SK-N-SH treated with all-trans-retinoic acid at 6 μM for 48 hours (cell line): Measurements from ENCODE around the gene ARHGAP45.

Experiments used
- ATAC-seq: fragments of 200-7000 bp; cut with Tn5 transposase; 3 replicates; pipeline ENCODE4 v1.9.1; 2020; ENCODE audit warnings: mild to moderate bottlenecking, moderate library complexity
- ARNTL ChIP-seq: fragments of 450-650 bp; formaldehyde crosslinking; IDR thresholded peaks from 2 replicates; pipeline ENCODE4 v1.5.0; 2020; ENCODE audit warnings: low read depth, mild to moderate bottlenecking, moderate library complexity, borderline replicate concordance
- BACH2 ChIP-seq: fragments of 250-450 bp; sonication (Bioruptor Pico); IDR thresholded peaks from 2 replicates; pipeline ENCODE4 v1.9.0; 2021; ENCODE audit warnings: mild to moderate bottlenecking, borderline replicate concordance
- CREB5 ChIP-seq: fragments of 250-450 bp; sonication (Bioruptor Pico); IDR thresholded peaks from 2 replicates; pipeline ENCODE4 v1.5.1; 2020; ENCODE audit warnings: low read depth, mild to moderate bottlenecking, moderate library complexity
- ESRRG ChIP-seq: fragments of 250-450 bp; sonication (Bioruptor Pico); IDR thresholded peaks from 2 replicates; pipeline ENCODE4 v1.6.1; 2021; ENCODE audit warnings: mild to moderate bottlenecking
- OSR1 ChIP-seq: fragments of 250-450 bp; sonication (Bioruptor Pico); IDR thresholded peaks from 2 replicates; pipeline ENCODE4 v1.8.0; 2022; ENCODE audit warnings: moderate library complexity, mild to moderate bottlenecking, inconsistent platforms
- PATZ1 ChIP-seq: fragments of 250-450 bp; sonication (Bioruptor Pico); IDR thresholded peaks from 2 replicates; pipeline ENCODE4 v1.8.0; 2020; ENCODE audit warnings: mild to moderate bottlenecking, moderate library complexity, borderline replicate concordance
- POU6F1 ChIP-seq: fragments of 250-450 bp; sonication (Bioruptor Pico); IDR thresholded peaks from 2 replicates; pipeline ENCODE4 v1.8.0; 2021; ENCODE audit warnings: low read depth, mild to moderate bottlenecking, moderate library complexity, borderline replicate concordance
- RARB ChIP-seq: fragments of 250-450 bp; sonication (Bioruptor Pico); IDR thresholded peaks from 2 replicates; pipeline ENCODE4 v1.8.0; 2021; ENCODE audit warnings: mild to moderate bottlenecking, moderate library complexity
- SNAI2 ChIP-seq: fragments of 250-450 bp; sonication (Bioruptor Pico); IDR thresholded peaks from 2 replicates; pipeline ENCODE4 v1.5.0; 2020; ENCODE audit warnings: mild to moderate bottlenecking, moderate library complexity
- TCF4 ChIP-seq: fragments of 250-450 bp; sonication (Bioruptor Pico); IDR thresholded peaks from 2 replicates; pipeline ENCODE4 v1.8.0; 2021; ENCODE audit warnings: mild to moderate bottlenecking, moderate library complexity, borderline replicate concordance
- TOX ChIP-seq: fragments of 250-450 bp; sonication (Bioruptor Pico); IDR thresholded peaks from 2 replicates; pipeline ENCODE4 v1.8.0; 2021; ENCODE audit warnings: mild to moderate bottlenecking, moderate library complexity, borderline replicate concordance
- ZC3H10 ChIP-seq: fragments of 250-450 bp; sonication (Bioruptor Pico); IDR thresholded peaks from 2 replicates; pipeline ENCODE4 v1.5.1; 2021; ENCODE audit warnings: mild to moderate bottlenecking, moderate library complexity
- ZFP3 ChIP-seq: fragments of 250-450 bp; sonication (Bioruptor Pico); IDR thresholded peaks from 2 replicates; pipeline ENCODE4 v1.5.0; 2020; ENCODE audit warnings: mild to moderate bottlenecking, moderate library complexity
- ZFP30 ChIP-seq: fragments of 450-650 bp; formaldehyde crosslinking; IDR thresholded peaks from 2 replicates; pipeline ENCODE4 v1.5.0; 2022; ENCODE audit warnings: mild to moderate bottlenecking, moderate library complexity
- ZNF565 ChIP-seq: fragments of 450-650 bp; formaldehyde crosslinking; conservative IDR thresholded peaks from 2 replicates; pipeline ENCODE4 v1.5.0; 2020; ENCODE audit warnings: low read depth, mild to moderate bottlenecking, moderate library complexity
- ZNF70 ChIP-seq: fragments of 450-650 bp; formaldehyde crosslinking; IDR thresholded peaks from 2 replicates; pipeline ENCODE4 v1.5.0; 2020; ENCODE audit warnings: mild to moderate bottlenecking, moderate library complexity
- ZNF8 ChIP-seq: fragments of 450-650 bp; formaldehyde crosslinking; IDR thresholded peaks from 2 replicates; pipeline ENCODE4 v1.5.0; 2020; ENCODE audit warnings: mild to moderate bottlenecking, moderate library complexity
- TF ChIP-seq, protein P1 (sequence below): fragments of 250-450 bp; sonication (Bioruptor Pico); IDR thresholded peaks from 2 replicates; pipeline ENCODE4 v1.5.0; 2020; ENCODE audit warnings: mild to moderate bottlenecking, moderate library complexity
- TF ChIP-seq, protein P2 (sequence below): fragments of 250-450 bp; sonication (Bioruptor Pico); IDR thresholded peaks from 2 replicates; pipeline ENCODE4 v1.5.1; 2021; ENCODE audit warnings: mild to moderate bottlenecking, moderate library complexity

The ARHGAP45 gene

DNA sequence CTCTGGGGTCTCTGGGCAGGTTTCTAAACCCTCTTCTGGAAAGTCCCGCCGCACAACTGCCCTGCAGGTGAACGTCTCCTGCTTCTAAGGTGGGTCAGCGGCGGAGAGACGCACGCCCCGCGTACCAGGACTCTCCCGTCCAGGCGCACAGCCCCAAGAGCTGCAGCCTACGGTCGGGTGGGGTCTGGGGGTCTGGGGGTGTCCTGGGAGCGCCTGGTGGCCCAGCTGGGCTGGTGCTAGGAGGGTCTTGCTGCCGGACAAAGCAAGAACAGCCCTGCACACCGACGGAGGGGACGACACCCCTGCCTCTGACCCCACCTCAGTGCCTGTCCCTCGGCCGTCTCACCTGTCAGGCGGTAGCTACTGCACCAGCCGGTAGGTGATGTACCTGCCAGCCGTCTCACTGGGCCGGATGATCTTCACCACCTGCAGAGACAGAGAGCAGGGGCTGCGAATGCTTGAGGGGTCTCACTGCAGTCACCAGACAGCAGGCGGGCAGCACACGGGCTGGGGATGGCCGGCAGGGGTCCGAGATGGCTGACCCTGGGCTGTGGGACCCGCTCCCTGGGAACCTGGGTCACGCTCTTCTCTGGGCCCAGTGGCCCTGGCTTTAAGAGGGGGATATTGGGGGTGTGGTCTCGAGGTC lies 22.3 kb downstream of the ARHGAP45 start (continued):
- TF ChIP-seq POU6F1 (CRISPR knock-in tag) = no peak
- no peak for TF ChIP-seq ZNF565 (CRISPR knock-in tag)
- no peak for TF ChIP-seq BACH2
- TF ChIP-seq ZFP30 (CRISPR knock-in tag) = no peak
- TF ChIP-seq ZNF70 (CRISPR knock-in tag) = no peak
- TF ChIP-seq, all 23 proteins: peak for 0

DNA sequence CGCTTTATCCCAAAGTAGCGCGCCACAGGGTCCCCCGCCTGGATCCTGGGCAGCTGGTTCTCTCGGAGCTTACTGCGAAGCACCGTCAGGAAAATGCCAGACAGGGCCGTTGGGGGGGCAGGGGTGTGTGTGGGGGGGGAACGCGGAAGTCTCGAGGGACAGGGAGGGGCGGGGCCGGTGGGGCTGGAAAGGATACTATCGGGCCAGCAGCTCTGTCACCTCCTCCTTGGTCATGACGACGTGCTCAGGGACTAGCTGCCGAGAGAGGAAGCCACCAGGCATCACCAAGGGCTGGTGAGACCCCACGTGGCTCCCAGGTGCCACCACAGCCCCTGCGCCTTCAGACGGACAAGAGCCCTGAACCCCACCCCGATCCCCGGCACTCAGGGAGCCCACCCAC lies 22.9 kb downstream of the ARHGAP45 start:
- no peak for ATAC-seq

More for the DNA sequence above, 22.9 kb downstream of the ARHGAP45 start:
- TF ChIP-seq ZFP30 (CRISPR knock-in tag) (no peak), ZNF70 (CRISPR knock-in tag) (no peak), RARB (CRISPR knock-in tag) (no peak), ESRRG (CRISPR knock-in tag) (no peak), SNAI2 (no peak), ZNF8 (CRISPR knock-in tag) (no peak), TCF4 (CRISPR knock-in tag) (no peak), CREB5 (CRISPR knock-in tag) (no peak), OSR1 (no peak), POU6F1 (CRISPR knock-in tag) (no peak), BACH2 (no peak), PATZ1 (CRISPR knock-in tag) (no peak), TOX (CRISPR knock-in tag) (no peak), ZFP3 (CRISPR knock-in tag) (no peak), ARNTL (CRISPR knock-in tag) (no peak), ZC3H10 (CRISPR knock-in tag) (no peak)
- TF ChIP-seq, protein P1, sequence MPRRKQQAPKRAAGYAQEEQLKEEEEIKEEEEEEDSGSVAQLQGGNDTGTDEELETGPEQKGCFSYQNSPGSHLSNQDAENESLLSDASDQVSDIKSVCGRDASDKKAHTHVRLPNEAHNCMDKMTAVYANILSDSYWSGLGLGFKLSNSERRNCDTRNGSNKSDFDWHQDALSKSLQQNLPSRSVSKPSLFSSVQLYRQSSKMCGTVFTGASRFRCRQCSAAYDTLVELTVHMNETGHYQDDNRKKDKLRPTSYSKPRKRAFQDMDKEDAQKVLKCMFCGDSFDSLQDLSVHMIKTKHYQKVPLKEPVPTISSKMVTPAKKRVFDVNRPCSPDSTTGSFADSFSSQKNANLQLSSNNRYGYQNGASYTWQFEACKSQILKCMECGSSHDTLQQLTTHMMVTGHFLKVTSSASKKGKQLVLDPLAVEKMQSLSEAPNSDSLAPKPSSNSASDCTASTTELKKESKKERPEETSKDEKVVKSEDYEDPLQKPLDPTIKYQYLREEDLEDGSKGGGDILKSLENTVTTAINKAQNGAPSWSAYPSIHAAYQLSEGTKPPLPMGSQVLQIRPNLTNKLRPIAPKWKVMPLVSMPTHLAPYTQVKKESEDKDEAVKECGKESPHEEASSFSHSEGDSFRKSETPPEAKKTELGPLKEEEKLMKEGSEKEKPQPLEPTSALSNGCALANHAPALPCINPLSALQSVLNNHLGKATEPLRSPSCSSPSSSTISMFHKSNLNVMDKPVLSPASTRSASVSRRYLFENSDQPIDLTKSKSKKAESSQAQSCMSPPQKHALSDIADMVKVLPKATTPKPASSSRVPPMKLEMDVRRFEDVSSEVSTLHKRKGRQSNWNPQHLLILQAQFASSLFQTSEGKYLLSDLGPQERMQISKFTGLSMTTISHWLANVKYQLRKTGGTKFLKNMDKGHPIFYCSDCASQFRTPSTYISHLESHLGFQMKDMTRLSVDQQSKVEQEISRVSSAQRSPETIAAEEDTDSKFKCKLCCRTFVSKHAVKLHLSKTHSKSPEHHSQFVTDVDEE (CRISPR knock-in tag) = no peak
- TF ChIP-seq, protein P2, sequence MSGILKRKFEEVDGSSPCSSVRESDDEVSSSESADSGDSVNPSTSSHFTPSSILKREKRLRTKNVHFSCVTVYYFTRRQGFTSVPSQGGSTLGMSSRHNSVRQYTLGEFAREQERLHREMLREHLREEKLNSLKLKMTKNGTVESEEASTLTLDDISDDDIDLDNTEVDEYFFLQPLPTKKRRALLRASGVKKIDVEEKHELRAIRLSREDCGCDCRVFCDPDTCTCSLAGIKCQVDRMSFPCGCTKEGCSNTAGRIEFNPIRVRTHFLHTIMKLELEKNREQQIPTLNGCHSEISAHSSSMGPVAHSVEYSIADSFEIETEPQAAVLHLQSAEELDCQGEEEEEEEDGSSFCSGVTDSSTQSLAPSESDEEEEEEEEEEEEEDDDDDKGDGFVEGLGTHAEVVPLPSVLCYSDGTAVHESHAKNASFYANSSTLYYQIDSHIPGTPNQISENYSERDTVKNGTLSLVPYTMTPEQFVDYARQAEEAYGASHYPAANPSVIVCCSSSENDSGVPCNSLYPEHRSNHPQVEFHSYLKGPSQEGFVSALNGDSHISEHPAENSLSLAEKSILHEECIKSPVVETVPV (CRISPR knock-in tag) = no peak
